Kidney (tissue), 14 donors: Measurements from ENCODE around the gene GFRA4. TPM values are rescaled to one million over a fixed set of nuclear protein-coding genes. Genes with fewer than 3 reads are reported as not detected.

Experiments used
- DNase-seq, 5 donors: peaks; one replicate each; pipeline ENCODE4 v3.0.0-alpha.2; 2013 to 2020
- FAIRE-seq: peaks from 2 replicates; lab custom pipeline; 2012; peaks lifted over from hg19 to GRCh38; lab: Jason Lieb, UNC
- H3K27ac ChIP-seq, 2 donors: one replicate each; pipeline ENCODE4 v1.7.0; 2013; ENCODE audit warnings: low read depth in 2 of 2, low read length in 2 of 2, inconsistent platforms in 1 of 2
- H3K27me3 ChIP-seq: one replicate; pipeline ENCODE4 v1.7.1; 2013; ENCODE audit warnings: low read length, inconsistent platforms; ENCODE audit not compliant: control insufficient read depth, insufficient read depth
- H3K36me3 ChIP-seq, 3 donors: one replicate each; pipeline versions ENCODE4 v1.7.0 to v1.7.1; 2013; ENCODE audit warnings: low read length in 3 of 3, control low read depth in 1 of 3, inconsistent platforms in 1 of 3; ENCODE audit not compliant: insufficient read depth in 3 of 3, control insufficient read depth in 2 of 3
- H3K4me1 ChIP-seq, 3 donors: one replicate each; pipeline versions ENCODE4 v1.7.0 to v1.7.1; 2013; ENCODE audit warnings: low read length in 3 of 3, inconsistent platforms in 1 of 3, low read depth in 1 of 3; ENCODE audit not compliant: control insufficient read depth in 2 of 3, insufficient read depth in 2 of 3
- H3K4me3 ChIP-seq, 3 donors: one replicate each; pipeline versions ENCODE4 v1.7.0 to v1.8.1; 2013; ENCODE audit warnings: low read length in 3 of 3, control low read depth in 1 of 3, inconsistent platforms in 1 of 3
- H3K9ac ChIP-seq, 3 donors: one replicate each; pipeline versions ENCODE4 v1.7.0 to v1.7.1; 2013; ENCODE audit warnings: low read length in 3 of 3, control low read depth in 1 of 3, inconsistent platforms in 1 of 3
- H3K9me3 ChIP-seq, 3 donors: one replicate each; pipeline versions ENCODE4 v1.7.0 to v1.7.1; 2013; ENCODE audit warnings: low read length in 3 of 3, control low read depth in 1 of 3, inconsistent platforms in 1 of 3; ENCODE audit not compliant: control insufficient read depth in 2 of 3, insufficient read depth in 1 of 3
- CTCF ChIP-seq: IDR thresholded peaks from 3 replicates; pipeline ENCODE4 v1.5.1; 2012; ENCODE audit warnings: mild to moderate bottlenecking, moderate library complexity, borderline replicate concordance; ENCODE audit not compliant: insufficient read depth; ENCODE audit errors: extremely low read depth
- intact Hi-C: fragments of 100-400 bp; cut with DNase I; formaldehyde crosslinking; loops from one replicate; pipeline ENCODE4 v1.11.1; 2022
- polyA plus RNA-seq: library from polyadenylated mRNA; stranded (reverse); fragments of 350-450 nt; fragmentation: Illumina TruSeq; extraction: RNeasy Lipid Tissue Mini Kit (QIAGEN cat#74804); gene quantifications from one replicate; pipeline ENCODE4 v1.2.3, GENCODE V29; 2014; ENCODE audit warnings: low read depth, low replicate concordance; ENCODE audit not compliant: insufficient read depth
- total RNA-seq: library from RNA; stranded (reverse); fragmentation: NEBNext Ultra II Directional; extraction: Animal tissue kit (Norgen Biotek cat#: 25700); gene quantifications from one replicate; pipeline ENCODE4 v1.2.1, GENCODE V29; 2021
- donor health status: control.
- donor health status: control.
- donor health status: control.
- donor health status: control.
- donor health status: control.
- donor health status: DM: yes; HTN: yes; CAD: no.
- donor health status: Normal renal cell carcinoma (clear cell type).

The GFRA4 gene
- total and polyA plus RNA-seq, 2 donors from 2014 or later, result 0.56 TPM; not detected in 1

GRCh38 chr20:3614466-3614865 lies 48.7 kb downstream of the GFRA4 start:
- no peak overlapping the region for H3K9ac ChIP-seq
- intact Hi-C loops, result no loop called here
- H3K27me3 ChIP-seq, result no peaks in the 10 kb centered on the region
- H3K9me3 ChIP-seq, result no peaks in the 10 kb centered on the region
- H3K4me3 ChIP-seq, result no peak overlapping the region
- H3K36me3 ChIP-seq, result peaks cover 0 to 2% (median 2%) of the 10 kb centered on the region in 3 donors
- no peaks in the 10 kb centered on the region for H3K4me1 ChIP-seq
- DNase-seq (no peak), FAIRE-seq (no peak)
- TF ChIP-seq CTCF, result no peak
- no peak overlapping the region for H3K27ac ChIP-seq

GRCh38 chr20:3613821-3614440 lies 49.3 kb downstream of the GFRA4 start:
- H3K27me3 ChIP-seq, result no peaks in the 10 kb centered on the region

GRCh38 chr20:3612795-3613572 lies 50.2 kb downstream of the GFRA4 start:
- no peak overlapping the region for H3K9ac ChIP-seq
- no peak overlapping the region for H3K27ac ChIP-seq
- no peak for TF ChIP-seq CTCF
- DNase-seq (no peak), FAIRE-seq (no peak)
- H3K27me3 ChIP-seq, result no peaks in the 10 kb centered on the region
- no peak overlapping the region for H3K4me3 ChIP-seq
- intact Hi-C loops, result no loop called here
- no peaks in the 10 kb centered on the region for H3K4me1 ChIP-seq
- H3K36me3 ChIP-seq, result peaks cover 0 to 2% (median 2%) of the 10 kb centered on the region in 3 donors
- no peaks in the 10 kb centered on the region for H3K9me3 ChIP-seq

More at GRCh38 chr20:3613821-3614440, 49.3 kb downstream of the GFRA4 start:
- no peaks in the 10 kb centered on the region for H3K9me3 ChIP-seq
- peaks cover 0 to 2% (median 2%) of the 10 kb centered on the region in 3 donors for H3K36me3 ChIP-seq
- no peak for DNase-seq
- no peak overlapping the region for H3K27ac ChIP-seq
- H3K4me3 ChIP-seq, result no peak overlapping the region
- intact Hi-C loops, result no loop called here
- H3K4me1 ChIP-seq, result no peaks in the 10 kb centered on the region
- peak; percentile 96 for FAIRE-seq
- no peak for TF ChIP-seq CTCF
- H3K9ac ChIP-seq, result no peak overlapping the region
